Effector memory CD8-positive, alpha-beta T cell (primary cell): Measurements from ENCODE around the gene CDS1.
"Not testable (repeated sequence)": the region's sequence is repeated elsewhere in the genome, so short reads cannot be mapped to it uniquely, and the experiment has no call there.

Source experiments
- ATAC-seq: fragments of 150-1000 bp; cut with Tn5 transposase; replicated peaks from 2 replicates; pipeline ENCODE4 v1.10.0; 2021; ENCODE audit warnings: mild to moderate bottlenecking, moderate library complexity
- DNase-seq, 3 experiments: peaks; one replicate each; pipeline ENCODE4 v3.0.0; 2021
- H3K27ac Mint-ChIP-seq, 2 donors: one replicate each; pipeline ENCODE4 v1.8.0; 2022; ENCODE audit warnings: mild to moderate bottlenecking in 2 of 2, mixed read lengths in 2 of 2, moderate library complexity in 2 of 2
- H3K27me3 Mint-ChIP-seq, 2 donors: one replicate each; pipeline ENCODE4 v1.8.0; 2022; ENCODE audit warnings: mixed read lengths in 2 of 2
- H3K36me3 Mint-ChIP-seq: one replicate; pipeline ENCODE4 v1.8.0; 2022; ENCODE audit warnings: mild to moderate bottlenecking, moderate library complexity, mixed read lengths; ENCODE audit not compliant: insufficient read depth
- H3K4me1 Mint-ChIP-seq, 2 donors: one replicate each; pipeline ENCODE4 v1.8.0; 2022; ENCODE audit warnings: low read depth in 2 of 2, mixed read lengths in 2 of 2
- H3K4me3 Mint-ChIP-seq, 2 donors: one replicate each; pipeline ENCODE4 v1.8.0; 2022; ENCODE audit warnings: mild to moderate bottlenecking in 2 of 2, mixed read lengths in 2 of 2, moderate library complexity in 2 of 2
- H3K9me3 Mint-ChIP-seq, 2 donors: one replicate each; pipeline ENCODE4 v1.8.0; 2022; ENCODE audit warnings: mixed read lengths in 2 of 2
- total RNA-seq, 9 experiments: gene quantifications; one replicate each; lab custom pipeline; 2026; lab: John Stamatoyannopoulos, UW

Gene CDS1
- 0 to 2.5 (median 0.62) reads per million in 9 experiments for total RNA-seq

GRCh38 chr4:84582988-84583875 lies at the start of gene CDS1:
Gene CDS1 (plus strand): TSS chr4:84583127. CDS start chr4:84583402, 275 bp downstream.
- DNase-seq (peak in 1 of 3 experiments; percentile 32), ATAC-seq (peak; percentile 61)
- H3K9me3 Mint-ChIP-seq: peaks cover 0 to 2% of the 10 kb centered on the region in 2 donors
- peaks cover 37 to 48% of the 10 kb centered on the region in 2 donors for H3K27me3 Mint-ChIP-seq
- H3K27ac Mint-ChIP-seq: peak within 1 kb of the TSS; percentile 12 to 53
- H3K36me3 Mint-ChIP-seq: no peaks in the 10 kb centered on the region
- peak within 1 kb of the TSS; percentile 75 for H3K4me3 Mint-ChIP-seq
- H3K4me1 Mint-ChIP-seq: peaks cover 12 to 13% of the 10 kb centered on the region in 2 donors

DNA sequence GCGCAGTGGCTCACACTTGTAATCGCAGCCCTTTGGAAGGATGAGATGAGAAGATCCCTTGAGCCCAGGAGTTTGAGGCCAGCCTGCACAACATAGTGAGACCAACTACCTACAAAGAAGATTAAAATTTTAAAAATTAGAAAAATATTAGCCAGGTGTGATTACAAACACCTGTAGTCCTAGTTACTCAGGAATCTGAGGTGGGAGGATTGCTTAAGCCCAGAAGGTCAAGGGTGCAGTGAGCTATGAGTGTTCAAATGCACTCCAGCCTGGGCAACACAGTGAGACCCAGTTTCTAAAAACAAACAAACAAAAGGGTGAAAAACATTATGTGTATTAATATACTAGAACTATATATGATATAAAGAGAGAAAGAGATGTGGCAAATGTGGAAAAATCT lies 47.0 kb upstream of the CDS1 start:
- Mint-ChIP-seq H3K4me3 (no peak overlapping the region), H3K27me3 (peaks cover 0 to 8% of the 10 kb centered on the region in 2 donors), H3K9me3 (peaks cover 3 to 7% of the 10 kb centered on the region in 2 donors), H3K4me1 (no peaks in the 10 kb centered on the region), H3K27ac (no peak overlapping the region), H3K36me3 (no peaks in the 10 kb centered on the region)
- DNase-seq (no peak), ATAC-seq (no peak)

- Mint-ChIP-seq H3K27ac (no peak overlapping the region), H3K4me1 (no peaks in the 10 kb centered on the region), H3K9me3 (no peaks in the 10 kb centered on the region), H3K4me3 (no peak overlapping the region), H3K27me3 (peaks cover 0 to 10% of the 10 kb centered on the region in 2 donors), H3K36me3 (no peaks in the 10 kb centered on the region)
- DNase-seq: no peak
- ATAC-seq: no peak
These were observed 37.8 kb upstream of the CDS1 start for GRCh38 chr4:84545093-84545492.

GRCh38 chr4:84547211-84547610 lies 35.7 kb upstream of the CDS1 start:
- no peaks in the 10 kb centered on the region for H3K9me3 Mint-ChIP-seq
- H3K27me3 Mint-ChIP-seq: peaks cover 0 to 10% of the 10 kb centered on the region in 2 donors
- H3K36me3 Mint-ChIP-seq: no peaks in the 10 kb centered on the region
- ATAC-seq: no peak
- no peak overlapping the region for H3K4me3 Mint-ChIP-seq
- no peaks in the 10 kb centered on the region for H3K4me1 Mint-ChIP-seq
- H3K27ac Mint-ChIP-seq: no peak overlapping the region
- no peak for DNase-seq

DNA sequence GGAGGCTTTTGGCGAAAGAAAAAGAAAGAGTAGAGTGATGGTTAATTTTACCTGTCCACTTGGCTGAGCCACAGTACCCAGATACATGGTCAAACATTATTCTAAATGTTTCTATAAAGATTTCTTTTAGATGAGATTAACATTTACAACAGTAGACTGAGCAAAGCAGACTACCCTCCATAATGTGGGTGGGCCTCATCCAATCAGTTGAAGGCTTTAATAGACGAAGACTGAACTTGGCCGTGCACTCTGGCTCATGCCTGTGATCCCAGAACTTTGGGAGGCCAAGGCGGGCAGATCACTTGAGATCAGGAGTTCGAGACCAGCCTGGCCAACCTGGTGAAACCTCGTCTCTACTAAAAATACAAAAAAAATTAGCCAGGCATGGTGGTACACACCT lies 33.7 kb upstream of the CDS1 start:
- H3K27me3 Mint-ChIP-seq, H3K4me1 Mint-ChIP-seq: not testable (repeated sequence)

DNA sequence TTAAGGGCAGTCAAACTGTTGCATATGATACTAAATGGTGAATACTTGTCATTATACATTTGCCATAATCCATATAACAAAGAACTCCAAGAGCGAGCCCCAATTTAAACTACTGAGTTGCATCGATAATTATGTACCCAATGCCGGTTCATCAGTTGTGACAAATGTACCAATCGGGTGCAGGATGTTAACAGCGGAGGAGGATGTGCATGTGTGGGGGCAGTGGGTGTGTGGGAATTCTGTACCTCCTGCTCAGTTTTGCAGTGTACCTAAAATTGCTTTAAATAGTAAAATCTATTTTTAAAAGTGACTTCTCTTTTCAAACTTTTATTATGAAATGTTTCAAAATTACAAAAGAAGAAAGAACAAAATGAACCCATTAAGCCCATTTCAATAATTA lies 20.8 kb upstream of the CDS1 start:
- H3K9me3 Mint-ChIP-seq: no peaks in the 10 kb centered on the region
- peaks cover 0 to 15% of the 10 kb centered on the region in 2 donors for H3K27me3 Mint-ChIP-seq
- no peak overlapping the region for H3K4me3 Mint-ChIP-seq
- H3K4me1 Mint-ChIP-seq: no peaks in the 10 kb centered on the region
- no peak overlapping the region for H3K27ac Mint-ChIP-seq
- H3K36me3 Mint-ChIP-seq: no peaks in the 10 kb centered on the region
- no peak for DNase-seq
- no peak for ATAC-seq

More for the DNA sequence above, 33.7 kb upstream of the CDS1 start:
- not testable (repeated sequence) for ATAC-seq, DNase-seq, H3K36me3 Mint-ChIP-seq, H3K9me3 Mint-ChIP-seq, H3K4me3 Mint-ChIP-seq, H3K27ac Mint-ChIP-seq

- ATAC-seq (no peak), DNase-seq (no peak)
- H3K27ac Mint-ChIP-seq: no peak overlapping the region
- H3K36me3 Mint-ChIP-seq: no peaks in the 10 kb centered on the region
- H3K4me3 Mint-ChIP-seq: no peak overlapping the region
- no peaks in the 10 kb centered on the region for H3K4me1 Mint-ChIP-seq
- H3K9me3 Mint-ChIP-seq: no peaks in the 10 kb centered on the region
- H3K27me3 Mint-ChIP-seq: peaks cover 0 to 15% of the 10 kb centered on the region in 2 donors
These were observed 19.9 kb upstream of the CDS1 start for GRCh38 chr4:84563002-84563401.

DNA sequence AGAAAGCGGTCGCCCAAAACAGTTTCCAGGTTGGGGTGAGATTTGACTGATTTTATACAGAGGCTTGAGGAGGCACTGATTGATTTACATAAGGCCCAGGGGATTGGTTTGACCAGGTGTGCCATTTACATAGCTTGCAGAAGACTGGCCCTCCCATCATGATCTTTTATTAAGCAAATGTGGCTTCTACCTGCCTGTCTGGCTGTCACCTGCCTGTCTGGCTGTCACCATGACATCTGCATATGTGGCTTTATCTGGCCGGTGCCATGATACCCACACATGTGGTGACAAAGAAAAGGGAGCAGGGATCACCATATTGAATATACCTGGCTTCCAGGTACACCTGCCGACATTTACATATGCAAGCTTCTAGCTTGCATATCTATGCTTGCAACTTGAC lies 17.0 kb upstream of the CDS1 start:
- no peak overlapping the region for H3K4me3 Mint-ChIP-seq
- H3K27me3 Mint-ChIP-seq: peaks cover 0 to 24% of the 10 kb centered on the region in 2 donors
- no peaks in the 10 kb centered on the region for H3K4me1 Mint-ChIP-seq
- ATAC-seq (no peak), DNase-seq (no peak)
- no peak overlapping the region for H3K27ac Mint-ChIP-seq
- H3K36me3 Mint-ChIP-seq: peaks cover 3% of the 10 kb centered on the region
- H3K9me3 Mint-ChIP-seq: no peaks in the 10 kb centered on the region

GRCh38 chr4:84568496-84568895 lies 14.4 kb upstream of the CDS1 start:
- ATAC-seq (no peak), DNase-seq (no peak)
- H3K27me3 Mint-ChIP-seq: peaks cover 0 to 31% of the 10 kb centered on the region in 2 donors
- no peak overlapping the region for H3K27ac Mint-ChIP-seq
- H3K36me3 Mint-ChIP-seq: peaks cover 3% of the 10 kb centered on the region
- no peaks in the 10 kb centered on the region for H3K9me3 Mint-ChIP-seq
- H3K4me1 Mint-ChIP-seq: no peaks in the 10 kb centered on the region
- H3K4me3 Mint-ChIP-seq: no peak overlapping the region

DNA sequence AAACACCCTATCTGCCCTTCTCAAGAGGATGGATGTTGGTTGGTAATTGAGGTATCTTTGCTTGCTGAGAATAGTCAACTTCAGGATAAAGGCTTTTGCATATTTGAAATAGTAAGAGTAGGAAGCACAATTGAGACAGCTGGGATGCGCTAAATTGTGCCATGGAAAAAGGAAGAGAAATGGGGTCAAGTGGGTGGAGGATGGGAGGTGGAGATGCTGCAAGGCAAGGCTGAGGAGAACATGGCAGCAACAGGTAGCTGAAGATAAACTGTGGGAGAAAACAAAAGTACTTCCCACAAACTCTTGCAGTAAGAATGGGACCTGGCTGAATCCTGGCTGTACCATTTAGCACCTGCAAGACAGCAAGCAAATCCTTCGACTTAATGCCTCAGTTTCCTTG lies 13.9 kb upstream of the CDS1 start:
- H3K27me3 Mint-ChIP-seq: peaks cover 0 to 36% of the 10 kb centered on the region in 2 donors
- no peak overlapping the region for H3K27ac Mint-ChIP-seq
- peaks cover 3% of the 10 kb centered on the region for H3K36me3 Mint-ChIP-seq
- H3K4me3 Mint-ChIP-seq: no peak overlapping the region
- no peaks in the 10 kb centered on the region for H3K9me3 Mint-ChIP-seq
- ATAC-seq (no peak), DNase-seq (no peak)
- H3K4me1 Mint-ChIP-seq: no peaks in the 10 kb centered on the region

DNA sequence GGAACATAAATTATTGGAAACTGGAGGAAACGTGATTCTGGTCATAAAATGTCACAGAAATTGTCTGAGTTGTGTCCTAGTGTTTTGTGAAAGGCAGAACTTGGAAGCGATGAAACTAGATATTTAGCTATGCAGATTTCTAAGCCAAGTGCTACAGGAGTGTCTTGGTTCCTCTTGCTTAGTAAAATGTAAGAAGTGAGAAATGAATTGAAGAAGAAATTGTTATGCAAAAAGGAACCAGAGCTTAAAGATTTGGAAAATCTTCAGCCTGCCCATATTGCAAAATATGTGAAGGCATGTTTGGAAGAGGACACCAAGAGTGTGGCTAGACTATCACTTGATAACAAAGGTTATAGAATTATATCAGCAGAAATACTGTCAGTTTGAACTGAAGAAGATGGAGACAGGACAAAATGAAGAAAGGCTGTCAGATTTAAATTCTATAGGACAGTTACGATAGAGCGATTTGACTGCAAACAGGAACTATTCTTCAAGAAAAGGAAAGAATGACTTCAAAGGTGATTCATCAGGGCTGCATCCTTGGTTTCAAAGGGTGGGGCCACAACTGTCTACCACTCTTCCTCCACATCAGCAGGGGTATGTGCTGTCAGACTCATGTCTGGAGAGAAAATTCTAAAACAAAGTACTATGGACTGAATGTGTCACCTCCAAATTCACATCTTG lies 9.4 kb upstream of the CDS1 start:
- peaks cover 3% of the 10 kb centered on the region for H3K36me3 Mint-ChIP-seq
- peaks cover 0 to 33% of the 10 kb centered on the region in 2 donors for H3K27me3 Mint-ChIP-seq
- DNase-seq: no peak
- ATAC-seq: no peak
- H3K4me3 Mint-ChIP-seq: no peak overlapping the region
- no peaks in the 10 kb centered on the region for H3K4me1 Mint-ChIP-seq
- H3K9me3 Mint-ChIP-seq: no peaks in the 10 kb centered on the region
- no peak overlapping the region for H3K27ac Mint-ChIP-seq

DNA sequence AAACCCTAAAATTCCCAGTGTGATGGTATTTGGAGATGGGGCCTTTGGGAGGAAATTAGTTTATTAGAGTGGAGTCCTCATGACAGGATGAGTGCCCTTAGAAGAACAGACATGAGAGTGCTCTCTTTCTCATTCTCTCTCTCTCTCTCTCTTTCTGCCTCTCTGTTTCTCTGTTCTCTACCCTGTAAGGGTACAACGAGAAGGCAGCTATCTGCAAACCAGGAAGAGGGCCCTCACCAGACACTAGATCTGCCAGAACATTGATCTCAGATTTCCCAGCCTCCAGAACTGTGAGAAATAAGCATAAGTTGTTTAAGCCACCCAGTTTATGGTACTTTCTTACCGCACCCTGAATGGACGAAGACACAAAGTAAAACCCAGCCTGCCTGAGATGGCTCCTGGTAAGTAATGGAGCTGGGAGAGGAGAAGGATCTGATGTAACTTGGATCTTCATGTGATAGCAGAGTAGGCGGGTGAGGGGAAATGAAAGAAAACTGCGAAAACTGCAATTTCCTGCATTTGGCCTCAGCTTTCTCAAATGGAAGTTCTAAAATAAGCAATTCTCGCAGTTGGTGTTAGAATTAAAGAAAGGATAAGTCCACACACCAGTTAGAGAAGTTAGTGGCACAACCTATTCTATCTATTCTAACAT lies 8.7 kb upstream of the CDS1 start:
- Mint-ChIP-seq H3K27ac (no peak overlapping the region), H3K4me1 (no peaks in the 10 kb centered on the region), H3K9me3 (no peaks in the 10 kb centered on the region), H3K4me3 (no peak overlapping the region), H3K36me3 (peaks cover 3% of the 10 kb centered on the region), H3K27me3 (peaks cover 0 to 28% of the 10 kb centered on the region in 2 donors)
- DNase-seq: no peak
- no peak for ATAC-seq

GRCh38 chr4:84578540-84579402 lies 4.2 kb upstream of the CDS1 start:
- Mint-ChIP-seq H3K4me1 (peaks cover 4 to 8% of the 10 kb centered on the region in 2 donors), H3K9me3 (no peaks in the 10 kb centered on the region), H3K36me3 (no peaks in the 10 kb centered on the region), H3K27ac (no peak overlapping the region), H3K4me3 (no peak overlapping the region), H3K27me3 (peaks cover 15 to 30% of the 10 kb centered on the region in 2 donors)
- no peak for DNase-seq
- no peak for ATAC-seq
